GM19023 (cell line): ENCODE measurements around the gene SRRM3.
"Not testable (repeated sequence)": the region's sequence is repeated elsewhere in the genome, so short reads cannot be mapped to it uniquely, and the experiment has no call there.

Source experiments
- ATAC-seq: cut with Tn5 transposase; IDR thresholded peaks from one replicate; pipeline ENCODE4 v1.9.1; 2021; ENCODE audit warnings: mild to moderate bottlenecking, moderate library complexity; ENCODE audit not compliant: unreplicated experiment

The SRRM3 gene

GRCh38 chr7:76201732-76202665 is at the start of gene SRRM3:
TSS of gene SRRM3 (plus strand) at chr7:76201896. CDS start at chr7:76235067, 33,171 bp downstream.
- ATAC-seq = peak; percentile 74

GRCh38 chr7:76151932-76152331 is 49.8 kb upstream of the SRRM3 start:
- ATAC-seq = no peak

GRCh38 chr7:76153571-76154230 is 48.0 kb upstream of the SRRM3 start:
- not testable (repeated sequence) for ATAC-seq

- ATAC-seq = no peak
These were observed 45.8 kb upstream of the SRRM3 start for GRCh38 chr7:76155938-76156337.

GRCh38 chr7:76156992-76157685 is 44.6 kb upstream of the SRRM3 start:
- not testable (repeated sequence) for ATAC-seq

GRCh38 chr7:76158416-76158815 is 43.3 kb upstream of the SRRM3 start:
- ATAC-seq = not testable (repeated sequence)

GRCh38 chr7:76162416-76163170 is 39.1 kb upstream of the SRRM3 start:
- not testable (repeated sequence) for ATAC-seq

- not testable (repeated sequence) for ATAC-seq
These were observed 37.9 kb upstream of the SRRM3 start for GRCh38 chr7:76163812-76164211.

- ATAC-seq = no peak
These were observed 36.4 kb upstream of the SRRM3 start for GRCh38 chr7:76165106-76165972.

- peak; percentile 5 for ATAC-seq
These were observed 35.7 kb upstream of the SRRM3 start for GRCh38 chr7:76165973-76166403.

GRCh38 chr7:76166404-76167255 is 35.1 kb upstream of the SRRM3 start:
- ATAC-seq = peak; percentile 86

GRCh38 chr7:76173566-76174205 is 28.0 kb upstream of the SRRM3 start:
- ATAC-seq = no peak

- ATAC-seq = not testable (repeated sequence)
These were observed 24.7 kb upstream of the SRRM3 start for GRCh38 chr7:76176951-76177350.

- no peak for ATAC-seq
These were observed 22.0 kb upstream of the SRRM3 start for GRCh38 chr7:76179686-76180085.

GRCh38 chr7:76182225-76182960 is 19.3 kb upstream of the SRRM3 start:
- ATAC-seq = no peak

- ATAC-seq = no peak
These were observed 16.4 kb upstream of the SRRM3 start for GRCh38 chr7:76185187-76185896.

- no peak for ATAC-seq
These were observed 14.4 kb upstream of the SRRM3 start for GRCh38 chr7:76187272-76187671.
